LNCaP clone FGC (cell line): ENCODE results near the gene DCK.
A peak's percentile ranks its signal among the peaks of the same experiment; 100 is the strongest.

ENCODE experiments used
- DNase-seq: peaks from one replicate; pipeline ENCODE4 v3.0.0-alpha.2; 2011; ENCODE audit warnings: low read depth
- H3K4me3 ChIP-seq: 2 replicates; pipeline ENCODE4 v1.5.1; 2011; ENCODE audit warnings: mild to moderate bottlenecking, low read depth, low read length, control low read depth
- TF ChIP-seq, protein P1 (sequence below): IDR thresholded peaks from 2 replicates; pipeline ENCODE4 v1.5.1; 2012; ENCODE audit warnings: mild to moderate bottlenecking; ENCODE audit not compliant: control insufficient read depth, insufficient read depth; ENCODE audit errors: extremely low read depth

The DCK gene

DNA sequence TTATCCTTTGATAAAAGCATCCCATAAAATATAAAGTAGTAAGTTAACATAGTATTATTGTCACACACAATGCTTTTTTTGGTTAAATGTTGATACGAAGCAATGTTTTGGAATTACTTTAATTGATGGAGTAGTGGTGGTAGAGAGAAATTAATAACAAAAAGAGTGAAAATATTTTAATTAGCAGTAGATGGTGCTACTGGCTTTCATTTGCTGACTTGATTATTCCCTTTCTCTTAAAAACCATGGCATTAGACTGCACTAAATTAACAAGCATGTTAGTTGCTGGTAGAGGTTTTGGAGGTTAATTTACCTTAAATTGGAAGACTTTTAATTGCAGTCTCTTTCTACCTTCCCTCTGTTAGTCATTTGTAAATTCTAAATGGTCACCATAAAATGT lies 8.9 kb upstream of the DCK start:
- DNase-seq: no peak
- H3K4me3 ChIP-seq: no peak overlapping the region
- TF ChIP-seq, protein P1, sequence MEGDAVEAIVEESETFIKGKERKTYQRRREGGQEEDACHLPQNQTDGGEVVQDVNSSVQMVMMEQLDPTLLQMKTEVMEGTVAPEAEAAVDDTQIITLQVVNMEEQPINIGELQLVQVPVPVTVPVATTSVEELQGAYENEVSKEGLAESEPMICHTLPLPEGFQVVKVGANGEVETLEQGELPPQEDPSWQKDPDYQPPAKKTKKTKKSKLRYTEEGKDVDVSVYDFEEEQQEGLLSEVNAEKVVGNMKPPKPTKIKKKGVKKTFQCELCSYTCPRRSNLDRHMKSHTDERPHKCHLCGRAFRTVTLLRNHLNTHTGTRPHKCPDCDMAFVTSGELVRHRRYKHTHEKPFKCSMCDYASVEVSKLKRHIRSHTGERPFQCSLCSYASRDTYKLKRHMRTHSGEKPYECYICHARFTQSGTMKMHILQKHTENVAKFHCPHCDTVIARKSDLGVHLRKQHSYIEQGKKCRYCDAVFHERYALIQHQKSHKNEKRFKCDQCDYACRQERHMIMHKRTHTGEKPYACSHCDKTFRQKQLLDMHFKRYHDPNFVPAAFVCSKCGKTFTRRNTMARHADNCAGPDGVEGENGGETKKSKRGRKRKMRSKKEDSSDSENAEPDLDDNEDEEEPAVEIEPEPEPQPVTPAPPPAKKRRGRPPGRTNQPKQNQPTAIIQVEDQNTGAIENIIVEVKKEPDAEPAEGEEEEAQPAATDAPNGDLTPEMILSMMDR: no peak

DNA sequence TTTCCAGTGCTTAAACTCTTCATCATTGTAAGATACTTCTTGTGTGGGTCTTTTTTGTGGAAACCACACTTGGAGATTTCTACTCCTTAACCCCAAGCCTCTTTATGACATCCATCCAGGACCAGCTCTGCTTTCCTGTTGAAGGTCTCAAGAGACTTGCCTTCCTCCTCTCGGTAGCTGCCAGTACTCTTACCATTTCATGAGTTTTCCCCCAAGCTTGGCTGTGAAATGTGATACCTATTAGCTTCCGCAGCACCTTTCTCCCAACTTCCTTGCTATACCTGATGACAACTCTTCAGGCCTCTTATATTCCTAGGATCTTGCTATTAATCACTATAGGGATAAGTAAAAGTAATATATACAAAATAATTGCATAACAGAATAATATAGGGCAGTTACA lies 1.9 kb upstream of the DCK start:
- DNase-seq: no peak
- TF ChIP-seq, protein P1: no peak
- H3K4me3 ChIP-seq: no peak overlapping the region

DNA sequence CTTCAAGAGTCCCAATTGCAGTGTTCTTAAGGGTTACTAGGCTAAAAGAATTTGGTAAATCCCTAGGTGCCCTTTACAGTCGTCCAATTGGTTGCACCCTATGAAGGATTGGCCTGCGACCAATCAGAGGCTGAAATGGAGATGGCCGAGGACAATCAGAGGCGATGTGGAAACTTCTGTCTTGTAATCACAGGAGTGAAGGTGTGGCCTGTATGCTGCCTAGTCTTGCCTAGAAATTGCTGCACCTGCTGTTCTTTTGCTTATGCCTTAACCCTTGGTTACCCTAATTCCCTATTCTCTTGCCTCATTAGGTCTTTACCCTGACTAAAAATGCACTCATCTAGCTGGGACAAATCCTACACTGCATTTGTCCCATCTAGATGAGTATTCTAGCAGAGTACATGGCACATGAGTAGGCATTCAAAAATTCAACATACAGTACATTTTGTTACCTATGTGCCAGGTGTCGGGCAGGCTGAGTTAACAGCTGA lies 1.0 kb upstream of the DCK start:
- TF ChIP-seq, protein P1: no peak
- peak overlapping the region; percentile 88 for H3K4me3 ChIP-seq
- peak; percentile 13 for DNase-seq

DNA sequence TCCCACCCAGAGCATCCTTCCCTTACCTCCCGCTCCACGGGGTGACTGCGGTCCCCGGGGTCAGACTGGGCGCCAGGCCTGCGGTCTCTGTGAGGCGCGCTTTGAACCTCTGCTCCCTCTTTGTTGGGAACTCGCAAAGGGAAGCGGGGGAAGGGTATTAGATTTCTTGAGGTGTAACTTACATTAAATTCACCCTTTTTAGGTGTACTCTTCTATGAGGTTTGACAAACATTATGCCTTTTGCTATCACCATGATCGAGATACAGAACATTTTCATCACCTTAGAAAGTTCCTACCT lies 569 bp downstream of the DCK start:
- no peak for DNase-seq
- TF ChIP-seq, protein P1: no peak
- H3K4me3 ChIP-seq: peak overlapping the region; percentile 88

DNA sequence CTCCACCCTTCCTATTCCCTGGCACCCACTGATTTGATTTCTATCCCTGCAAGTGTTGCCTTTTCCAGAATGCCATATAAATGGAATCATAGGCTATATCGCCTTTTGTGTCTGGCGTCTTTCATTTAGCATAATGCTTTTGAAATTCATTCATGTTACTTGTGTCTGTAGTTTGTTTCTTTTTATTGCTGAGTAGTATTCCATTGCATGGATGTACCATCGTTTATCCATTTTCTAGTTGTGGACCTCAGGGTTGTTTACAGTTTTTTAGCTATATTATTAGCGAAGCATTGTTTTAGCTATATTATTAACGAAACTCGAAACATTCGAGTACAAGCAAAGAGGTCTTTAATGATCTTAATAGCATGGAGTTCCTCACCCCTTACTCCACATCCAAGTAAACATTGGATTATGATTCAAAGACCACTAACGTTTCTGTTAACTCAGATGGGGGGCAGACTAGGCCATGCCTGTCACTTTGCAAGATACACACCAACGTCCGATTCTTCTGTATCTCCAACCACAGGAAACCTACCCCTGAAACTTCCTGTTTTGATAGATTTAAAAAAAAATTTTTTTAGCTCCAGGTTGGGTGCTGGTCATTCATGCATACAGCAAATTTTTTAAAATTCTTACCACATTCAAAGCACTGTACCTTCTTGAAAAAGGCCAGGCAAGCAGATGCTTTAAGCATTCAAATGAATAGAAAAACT lies 1.1 kb downstream of the DCK start:
- no peak for DNase-seq
- TF ChIP-seq, protein P1: no peak
- H3K4me3 ChIP-seq: peak overlapping the region; percentile 88

DNA sequence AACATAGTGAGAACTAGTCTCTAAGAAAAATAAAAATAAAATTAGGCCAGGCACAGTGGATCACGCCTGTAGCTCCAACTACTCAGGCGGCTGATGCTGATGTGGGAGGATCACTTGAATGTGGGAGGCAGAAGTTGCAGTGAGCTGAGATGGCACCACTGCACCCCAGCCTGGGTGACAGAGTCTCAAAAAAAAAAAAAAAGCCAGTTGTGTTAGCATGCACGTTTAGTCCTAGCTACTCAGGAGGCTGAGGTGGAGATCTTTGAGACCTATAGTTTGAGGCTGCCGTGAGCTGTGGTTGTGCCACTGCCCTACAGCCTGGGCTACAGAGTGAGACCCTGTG lies 2.5 kb downstream of the DCK start:
- TF ChIP-seq, protein P1: no peak
- no peak for DNase-seq
- H3K4me3 ChIP-seq: no peak overlapping the region

DNA sequence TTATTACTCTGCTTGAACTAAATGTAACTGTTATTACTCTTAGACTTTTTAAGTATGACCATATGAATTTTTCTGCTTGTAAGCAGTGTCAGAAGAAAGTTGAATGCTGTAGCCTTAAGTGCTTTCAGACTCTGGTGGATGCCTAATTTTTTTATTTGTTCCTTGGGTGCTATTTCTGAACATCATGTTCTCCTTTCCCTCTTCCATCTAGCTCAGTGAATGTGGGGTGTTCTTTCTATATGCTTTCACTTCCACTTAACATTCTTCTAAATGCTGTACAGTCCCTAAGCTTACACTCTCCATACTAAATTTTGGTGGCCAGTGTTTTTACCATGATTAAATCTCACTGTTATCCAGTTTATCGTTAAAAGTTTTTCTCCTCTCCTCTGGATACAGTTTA lies 3.6 kb downstream of the DCK start:
- TF ChIP-seq, protein P1: no peak
- DNase-seq: no peak
- H3K4me3 ChIP-seq: no peak overlapping the region
